ENCODE results near the gene HACD3. TPM values are rescaled to one million over a fixed set of nuclear protein-coding genes. Genes with fewer than 3 reads are reported as not detected.

The HACD3 gene
- polyA plus RNA-seq, 2 donors: 5.6 to 16.0 TPM

GRCh38 chr15:65518633-65519285 lies 11.5 kb upstream of the HACD3 start:
- Histone ChIP-seq H3K4me3 (ENCODE audit: low read depth in 1 of 2, low read length in 2 of 2) (no peak overlapping the region), H3K36me3 (ENCODE audit: control insufficient read depth in 2 of 2, insufficient read depth in 2 of 2, low read length in 1 of 2) (peaks cover 0 to 3% of the 10 kb centered on the region in 2 donors), H3K27ac (ENCODE audit: low read depth in 2 of 2, low read length in 1 of 2) (no peak overlapping the region), H3K9me3 (ENCODE audit: control insufficient read depth in 2 of 2, insufficient read depth in 1 of 2, low read depth in 1 of 2, low read length in 1 of 2) (no peaks in the 10 kb centered on the region), H3K27me3 (ENCODE audit: control insufficient read depth in 1 of 2, insufficient read depth in 2 of 2, low read length in 2 of 2) (no peaks in the 10 kb centered on the region), H3K4me1 (ENCODE audit: control insufficient read depth in 2 of 2, insufficient read depth in 2 of 2, low read length in 1 of 2) (peaks cover 0 to 2% of the 10 kb centered on the region in 2 donors)
- 85 to 87% methylated on average over 4 of the region's 4 CpGs for WGBS, 2 donors

- Histone ChIP-seq H3K4me3 (ENCODE audit: low read depth in 1 of 2, low read length in 2 of 2) (no peak overlapping the region), H3K27me3 (ENCODE audit: control insufficient read depth in 1 of 2, insufficient read depth in 2 of 2, low read length in 2 of 2) (no peaks in the 10 kb centered on the region), H3K36me3 (ENCODE audit: control insufficient read depth in 2 of 2, insufficient read depth in 2 of 2, low read length in 1 of 2) (no peaks in the 10 kb centered on the region), H3K27ac (ENCODE audit: low read depth in 2 of 2, low read length in 1 of 2) (no peak overlapping the region), H3K4me1 (ENCODE audit: control insufficient read depth in 2 of 2, insufficient read depth in 2 of 2, low read length in 1 of 2) (peaks cover 0 to 2% of the 10 kb centered on the region in 2 donors), H3K9me3 (ENCODE audit: control insufficient read depth in 2 of 2, insufficient read depth in 1 of 2, low read depth in 1 of 2, low read length in 1 of 2) (no peaks in the 10 kb centered on the region)
- 80 to 82% methylated on average over 7 of the region's 7 CpGs for WGBS, 2 donors
These were observed 8.9 kb upstream of the HACD3 start for GRCh38 chr15:65521350-65521749.

- no peaks in the 10 kb centered on the region for H3K27me3 ChIP-seq (ENCODE audit: control insufficient read depth in 1 of 2, insufficient read depth in 2 of 2, low read length in 2 of 2)
- H3K36me3 ChIP-seq (ENCODE audit: control insufficient read depth in 2 of 2, insufficient read depth in 2 of 2, low read length in 1 of 2): no peaks in the 10 kb centered on the region
- no peak overlapping the region for H3K4me3 ChIP-seq (ENCODE audit: low read depth in 1 of 2, low read length in 2 of 2)
- no peaks in the 10 kb centered on the region for H3K9me3 ChIP-seq (ENCODE audit: control insufficient read depth in 2 of 2, insufficient read depth in 1 of 2, low read depth in 1 of 2, low read length in 1 of 2)
- H3K4me1 ChIP-seq (ENCODE audit: control insufficient read depth in 2 of 2, insufficient read depth in 2 of 2, low read length in 1 of 2): no peaks in the 10 kb centered on the region
- WGBS, 2 donors: 76 to 80% methylated on average over 10 of the region's 10 CpGs
- no peak overlapping the region for H3K27ac ChIP-seq (ENCODE audit: low read depth in 2 of 2, low read length in 1 of 2)
These were observed 6.0 kb upstream of the HACD3 start for GRCh38 chr15:65524226-65524625.

GRCh38 chr15:65525622-65526021 lies 4.6 kb upstream of the HACD3 start:
- WGBS, 2 donors: 91 to 100% methylated on average over 1 of the region's 1 CpG
- H3K36me3 ChIP-seq (ENCODE audit: control insufficient read depth in 2 of 2, insufficient read depth in 2 of 2, low read length in 1 of 2): no peaks in the 10 kb centered on the region
- no peaks in the 10 kb centered on the region for H3K4me1 ChIP-seq (ENCODE audit: control insufficient read depth in 2 of 2, insufficient read depth in 2 of 2, low read length in 1 of 2)
- H3K27ac ChIP-seq (ENCODE audit: low read depth in 2 of 2, low read length in 1 of 2): no peak overlapping the region
- H3K9me3 ChIP-seq (ENCODE audit: control insufficient read depth in 2 of 2, insufficient read depth in 1 of 2, low read depth in 1 of 2, low read length in 1 of 2): no peaks in the 10 kb centered on the region
- H3K27me3 ChIP-seq (ENCODE audit: control insufficient read depth in 1 of 2, insufficient read depth in 2 of 2, low read length in 2 of 2): no peaks in the 10 kb centered on the region
- no peak overlapping the region for H3K4me3 ChIP-seq (ENCODE audit: low read depth in 1 of 2, low read length in 2 of 2)

GRCh38 chr15:65528461-65529060 lies 1.7 kb upstream of the HACD3 start:
- H3K36me3 ChIP-seq (ENCODE audit: control insufficient read depth in 2 of 2, insufficient read depth in 2 of 2, low read length in 1 of 2): no peaks in the 10 kb centered on the region
- 94 to 95% methylated on average over 20 of the region's 20 CpGs for WGBS, 2 donors
- peaks cover 0 to 2% of the 10 kb centered on the region in 2 donors for H3K4me1 ChIP-seq (ENCODE audit: control insufficient read depth in 2 of 2, insufficient read depth in 2 of 2, low read length in 1 of 2)
- H3K4me3 ChIP-seq (ENCODE audit: low read depth in 1 of 2, low read length in 2 of 2): no peak overlapping the region
- no peak overlapping the region for H3K27ac ChIP-seq (ENCODE audit: low read depth in 2 of 2, low read length in 1 of 2)
- H3K9me3 ChIP-seq (ENCODE audit: control insufficient read depth in 2 of 2, insufficient read depth in 1 of 2, low read depth in 1 of 2, low read length in 1 of 2): no peaks in the 10 kb centered on the region
- H3K27me3 ChIP-seq (ENCODE audit: control insufficient read depth in 1 of 2, insufficient read depth in 2 of 2, low read length in 2 of 2): no peaks in the 10 kb centered on the region

GRCh38 chr15:65529762-65530317 lies 423 bp upstream of the HACD3 start:
- Histone ChIP-seq H3K9me3 (ENCODE audit: control insufficient read depth in 2 of 2, insufficient read depth in 1 of 2, low read depth in 1 of 2, low read length in 1 of 2) (no peaks in the 10 kb centered on the region), H3K4me1 (ENCODE audit: control insufficient read depth in 2 of 2, insufficient read depth in 2 of 2, low read length in 1 of 2) (peaks cover 0 to 2% of the 10 kb centered on the region in 2 donors), H3K4me3 (ENCODE audit: low read depth in 1 of 2, low read length in 2 of 2) (peak overlapping the region; percentile 69 to 89), H3K36me3 (ENCODE audit: control insufficient read depth in 2 of 2, insufficient read depth in 2 of 2, low read length in 1 of 2) (no peaks in the 10 kb centered on the region), H3K27ac (ENCODE audit: low read depth in 2 of 2, low read length in 1 of 2) (no peak overlapping the region), H3K27me3 (ENCODE audit: control insufficient read depth in 1 of 2, insufficient read depth in 2 of 2, low read length in 2 of 2) (no peaks in the 10 kb centered on the region)
- WGBS, 2 donors: 51 to 53% methylated on average over 13 of the region's 13 CpGs

GRCh38 chr15:65532738-65533051 lies 2.4 kb downstream of the HACD3 start:
- no peaks in the 10 kb centered on the region for H3K27me3 ChIP-seq (ENCODE audit: control insufficient read depth in 1 of 2, insufficient read depth in 2 of 2, low read length in 2 of 2)
- H3K9me3 ChIP-seq (ENCODE audit: control insufficient read depth in 2 of 2, insufficient read depth in 1 of 2, low read depth in 1 of 2, low read length in 1 of 2): no peaks in the 10 kb centered on the region
- no peak overlapping the region for H3K4me3 ChIP-seq (ENCODE audit: low read depth in 1 of 2, low read length in 2 of 2)
- WGBS, 2 donors: 29 to 51% methylated on average over 1 of the region's 1 CpG
- no peak overlapping the region for H3K27ac ChIP-seq (ENCODE audit: low read depth in 2 of 2, low read length in 1 of 2)
- H3K36me3 ChIP-seq (ENCODE audit: control insufficient read depth in 2 of 2, insufficient read depth in 2 of 2, low read length in 1 of 2): no peaks in the 10 kb centered on the region
- peaks cover 0 to 2% of the 10 kb centered on the region in 2 donors for H3K4me1 ChIP-seq (ENCODE audit: control insufficient read depth in 2 of 2, insufficient read depth in 2 of 2, low read length in 1 of 2)

- Histone ChIP-seq H3K36me3 (ENCODE audit: control insufficient read depth in 2 of 2, insufficient read depth in 2 of 2, low read length in 1 of 2) (no peaks in the 10 kb centered on the region), H3K4me1 (ENCODE audit: control insufficient read depth in 2 of 2, insufficient read depth in 2 of 2, low read length in 1 of 2) (peaks cover 0 to 2% of the 10 kb centered on the region in 2 donors), H3K27ac (ENCODE audit: low read depth in 2 of 2, low read length in 1 of 2) (peak overlapping the region in 1 of 2 donors; percentile 15), H3K4me3 (ENCODE audit: low read depth in 1 of 2, low read length in 2 of 2) (no peak overlapping the region), H3K9me3 (ENCODE audit: control insufficient read depth in 2 of 2, insufficient read depth in 1 of 2, low read depth in 1 of 2, low read length in 1 of 2) (no peaks in the 10 kb centered on the region), H3K27me3 (ENCODE audit: control insufficient read depth in 1 of 2, insufficient read depth in 2 of 2, low read length in 2 of 2) (no peaks in the 10 kb centered on the region)
- 48 to 50% methylated on average over 5 of the region's 5 CpGs for WGBS, 2 donors
These were observed 2.9 kb downstream of the HACD3 start for GRCh38 chr15:65533057-65533756.

- no peaks in the 10 kb centered on the region for H3K9me3 ChIP-seq (ENCODE audit: control insufficient read depth in 2 of 2, insufficient read depth in 1 of 2, low read depth in 1 of 2, low read length in 1 of 2)
- no peaks in the 10 kb centered on the region for H3K27me3 ChIP-seq (ENCODE audit: control insufficient read depth in 1 of 2, insufficient read depth in 2 of 2, low read length in 2 of 2)
- 84 to 86% methylated on average over 4 of the region's 4 CpGs for WGBS, 2 donors
- H3K4me1 ChIP-seq (ENCODE audit: control insufficient read depth in 2 of 2, insufficient read depth in 2 of 2, low read length in 1 of 2): peaks cover 0 to 2% of the 10 kb centered on the region in 2 donors
- H3K36me3 ChIP-seq (ENCODE audit: control insufficient read depth in 2 of 2, insufficient read depth in 2 of 2, low read length in 1 of 2): no peaks in the 10 kb centered on the region
- H3K4me3 ChIP-seq (ENCODE audit: low read depth in 1 of 2, low read length in 2 of 2): no peak overlapping the region
- H3K27ac ChIP-seq (ENCODE audit: low read depth in 2 of 2, low read length in 1 of 2): no peak overlapping the region
These were observed 4.9 kb downstream of the HACD3 start for GRCh38 chr15:65535192-65535591.
